GM18508 (cell line): ENCODE measurements around the gene DDAH1.
"Not testable (repeated sequence)": the region's sequence is repeated elsewhere in the genome, so short reads cannot be mapped to it uniquely, and the experiment has no call there.

ENCODE experiments used
- ATAC-seq: cut with Tn5 transposase; IDR thresholded peaks from one replicate; pipeline ENCODE4 v1.9.1; 2021; ENCODE audit warnings: moderate number of reproducible peaks; ENCODE audit not compliant: insufficient read depth, unreplicated experiment

The DDAH1 gene

DNA sequence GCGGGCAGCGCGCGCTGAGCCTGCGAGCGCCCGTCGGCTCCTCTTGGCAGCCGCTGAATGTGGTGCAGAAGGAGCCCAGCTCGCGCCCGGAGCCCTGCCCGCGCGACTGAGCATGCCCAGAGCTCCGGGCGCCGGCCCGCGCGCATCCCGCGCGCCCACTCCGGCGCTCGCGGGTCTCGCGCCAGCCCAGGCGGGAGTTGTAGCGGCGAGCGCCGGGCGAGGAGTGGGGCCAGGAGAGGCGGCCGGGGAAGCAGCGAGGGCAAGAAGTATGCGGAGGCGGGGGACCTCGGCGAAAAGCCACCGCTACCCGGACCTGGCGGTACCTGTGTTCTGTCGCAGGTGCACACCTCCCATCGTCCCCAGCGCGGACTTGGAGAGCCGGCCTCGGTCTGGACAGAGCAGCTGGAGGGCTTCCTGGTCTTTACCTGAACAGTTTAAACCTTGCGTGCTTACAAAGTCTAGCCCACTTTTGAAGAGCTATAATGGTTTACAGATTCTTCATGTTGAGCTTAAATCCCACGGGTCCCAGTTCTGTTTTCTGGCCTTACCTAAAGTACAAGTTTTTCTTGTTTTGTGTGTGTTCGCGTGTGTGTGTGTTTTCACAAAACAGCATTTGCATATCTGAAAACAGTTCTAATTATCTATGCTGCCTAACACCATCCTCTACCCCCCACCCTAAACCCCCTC is at the start of gene DDAH1:
DDAH1 (minus strand) TSS at position 61 of the 687 bp plus-strand sequence. CDS start 114 bp downstream, outside the sequence.
- no peak for ATAC-seq

DNA sequence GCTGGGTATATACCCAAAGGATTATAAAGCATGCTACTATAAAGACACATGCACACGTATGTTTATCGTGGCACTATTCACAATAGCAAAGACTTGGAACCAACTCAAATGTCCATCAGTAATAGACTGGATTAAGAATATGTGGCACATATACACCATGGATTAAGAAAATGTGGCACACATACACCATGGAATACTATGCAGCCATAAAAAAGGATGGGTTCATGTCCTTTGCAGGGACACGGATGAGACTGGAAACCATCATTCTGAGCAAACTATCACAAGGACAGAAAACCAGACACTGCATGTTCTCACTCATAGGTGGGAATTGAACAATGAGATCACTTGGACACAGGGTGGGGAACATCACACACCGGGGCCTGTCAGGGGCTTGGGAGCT is 49.0 kb upstream of the DDAH1 start:
- ATAC-seq = not testable (repeated sequence)

- no peak for ATAC-seq
Measured at GRCh38 chr1:85504417-85504816, 39.5 kb upstream of the DDAH1 start.

DNA sequence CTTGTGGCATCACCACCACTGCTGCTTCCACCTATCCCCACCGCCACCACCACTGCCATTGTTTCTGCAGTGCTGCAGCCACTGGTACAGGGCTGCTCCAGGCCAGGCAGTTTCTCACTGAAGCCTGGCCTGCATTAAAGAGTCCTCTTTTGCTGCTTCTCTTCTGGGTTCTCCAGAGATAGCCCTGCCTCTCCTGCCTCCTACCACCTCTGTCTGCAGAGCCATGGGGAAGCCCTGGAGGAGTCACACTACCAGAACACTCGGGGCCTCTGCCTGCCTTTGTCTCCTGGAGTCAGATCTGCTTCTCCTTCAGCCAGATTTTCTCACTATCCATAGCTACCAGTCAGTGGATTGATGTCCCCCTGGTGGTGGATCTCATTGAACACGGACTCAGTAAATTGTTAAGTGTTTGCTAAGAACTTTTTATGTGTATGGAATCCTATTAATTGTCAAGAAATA is 37.7 kb upstream of the DDAH1 start:
- ATAC-seq = no peak

- ATAC-seq = no peak
Measured at GRCh38 chr1:85502171-85502570, 37.2 kb upstream of the DDAH1 start.

GRCh38 chr1:85501355-85501898 is 36.5 kb upstream of the DDAH1 start:
- ATAC-seq = no peak

DNA sequence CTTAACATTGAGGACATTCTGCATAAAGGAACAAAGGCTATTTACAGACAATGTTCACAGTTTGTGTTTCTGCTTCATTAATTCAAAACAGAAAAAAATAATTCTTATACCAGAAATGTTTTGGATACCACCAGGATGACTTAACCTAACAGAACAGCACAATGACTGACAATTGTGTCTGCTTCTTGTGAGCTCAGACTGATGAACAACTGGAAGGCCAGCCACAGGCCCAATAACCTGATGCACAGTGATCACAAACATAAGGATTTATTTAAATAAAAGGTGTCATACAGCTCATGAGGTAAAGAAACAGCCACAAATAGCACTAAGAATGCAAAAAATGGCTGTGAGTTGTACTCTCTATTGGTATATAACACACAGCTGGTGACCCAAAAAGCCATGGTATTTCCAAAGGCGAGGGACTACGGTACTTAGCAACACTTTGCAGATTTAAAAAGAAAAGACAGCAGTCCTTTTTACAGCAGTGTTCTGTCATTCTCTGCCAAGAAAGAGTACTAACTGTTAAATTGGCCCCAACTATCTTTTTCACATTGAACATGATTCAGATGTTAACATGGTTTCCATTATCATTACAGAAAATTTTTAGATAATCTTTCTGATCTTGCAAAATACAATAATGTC is 32.1 kb upstream of the DDAH1 start:
- no peak for ATAC-seq

- ATAC-seq = no peak
Measured at GRCh38 chr1:85495556-85495955, 30.6 kb upstream of the DDAH1 start.

GRCh38 chr1:85494904-85495266 is 29.9 kb upstream of the DDAH1 start:
- no peak for ATAC-seq

DNA sequence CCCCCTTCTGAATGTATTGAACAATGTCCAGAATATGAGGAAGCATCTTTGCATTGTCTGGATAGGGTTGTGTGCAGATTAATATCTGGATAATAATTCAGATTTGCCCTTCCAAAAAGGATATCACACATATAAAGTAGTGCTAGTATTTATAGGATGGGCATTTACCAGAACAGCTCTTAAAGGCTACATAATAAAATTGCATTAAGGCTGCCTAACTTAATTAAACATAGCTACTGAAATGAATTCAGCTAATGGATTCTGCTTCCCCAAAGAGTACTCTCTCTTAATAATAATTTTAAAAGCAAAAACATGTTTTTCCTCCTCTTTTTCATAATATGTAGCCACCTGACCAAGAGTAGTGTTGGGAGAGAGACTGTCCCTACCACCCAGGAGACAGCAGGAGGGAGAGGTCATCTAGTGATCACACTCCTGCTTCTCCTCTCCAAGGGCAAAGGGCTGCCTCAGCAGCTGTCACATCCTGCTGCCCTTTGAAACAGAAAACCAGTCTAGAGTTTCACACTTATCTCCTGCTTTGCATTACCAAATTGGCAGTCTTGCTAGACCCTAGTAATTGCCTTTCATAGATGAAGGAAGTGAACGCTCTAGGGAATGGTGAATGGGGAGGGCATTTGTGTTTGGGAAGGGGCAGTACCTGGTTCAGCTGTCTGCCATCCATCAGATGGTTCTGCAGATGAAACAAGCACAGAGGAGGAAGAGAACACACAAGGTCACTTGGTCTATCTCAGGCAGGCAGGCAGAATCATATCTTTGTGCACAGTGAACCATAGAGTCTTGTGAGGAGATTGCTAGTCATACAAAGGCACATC is 29.3 kb upstream of the DDAH1 start:
- ATAC-seq = no peak

DNA sequence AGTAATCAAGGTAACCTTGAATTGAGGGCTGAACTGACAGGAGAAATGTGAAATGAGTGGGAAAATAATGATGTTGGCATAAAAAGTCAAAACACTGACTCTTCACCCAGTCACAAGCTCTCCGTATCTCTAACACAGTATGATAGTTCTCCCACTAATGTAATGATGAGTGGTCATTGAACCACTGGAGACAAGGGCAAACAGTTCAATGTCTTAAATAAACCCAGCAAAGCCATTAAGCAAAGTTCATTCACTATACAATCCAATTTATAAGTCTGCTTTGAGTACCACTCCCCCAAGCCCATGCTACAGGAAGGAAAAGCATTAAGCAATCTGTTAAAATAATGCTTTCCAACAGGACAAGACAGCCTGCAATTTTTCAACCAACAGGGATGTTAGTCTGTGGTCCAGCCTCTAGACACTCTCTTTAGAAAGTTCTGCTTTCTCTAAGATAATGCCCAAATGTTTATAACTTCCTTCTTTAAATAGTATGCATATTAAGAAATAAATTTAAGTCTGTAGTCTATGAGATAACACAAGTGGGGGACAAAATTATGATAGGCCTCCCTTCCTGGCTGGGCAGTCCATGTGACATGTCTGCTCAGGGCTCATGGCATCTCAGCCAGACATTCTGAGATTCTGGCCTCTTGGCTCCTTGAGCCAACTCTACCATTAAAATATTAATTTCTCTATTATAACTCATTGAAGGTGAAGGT is 25.5 kb upstream of the DDAH1 start:
- no peak for ATAC-seq

GRCh38 chr1:85488126-85488525 is 23.2 kb upstream of the DDAH1 start:
- no peak for ATAC-seq

DNA sequence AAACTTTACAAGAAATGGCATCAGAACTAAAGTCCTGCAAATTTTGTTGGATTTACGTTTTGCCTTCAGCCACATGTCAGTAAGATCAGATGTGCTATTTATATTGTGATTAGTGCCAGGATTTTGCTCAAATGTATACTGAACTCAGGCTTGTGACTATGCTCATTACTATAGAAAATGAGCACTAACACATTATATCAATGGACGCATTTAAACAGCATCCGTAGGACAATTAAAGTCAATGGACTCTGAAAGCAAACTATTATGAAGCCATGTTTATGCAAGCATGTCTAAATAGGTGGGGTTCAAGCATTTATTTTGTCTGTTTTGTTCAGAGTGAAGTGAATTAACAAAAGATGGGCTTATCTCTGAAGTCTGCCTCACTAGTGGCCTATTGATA is 20.6 kb upstream of the DDAH1 start:
- no peak for ATAC-seq

- ATAC-seq = no peak
Measured at GRCh38 chr1:85484716-85485115, 19.8 kb upstream of the DDAH1 start.

- no peak for ATAC-seq
Measured at GRCh38 chr1:85484264-85484663, 19.3 kb upstream of the DDAH1 start.

DNA sequence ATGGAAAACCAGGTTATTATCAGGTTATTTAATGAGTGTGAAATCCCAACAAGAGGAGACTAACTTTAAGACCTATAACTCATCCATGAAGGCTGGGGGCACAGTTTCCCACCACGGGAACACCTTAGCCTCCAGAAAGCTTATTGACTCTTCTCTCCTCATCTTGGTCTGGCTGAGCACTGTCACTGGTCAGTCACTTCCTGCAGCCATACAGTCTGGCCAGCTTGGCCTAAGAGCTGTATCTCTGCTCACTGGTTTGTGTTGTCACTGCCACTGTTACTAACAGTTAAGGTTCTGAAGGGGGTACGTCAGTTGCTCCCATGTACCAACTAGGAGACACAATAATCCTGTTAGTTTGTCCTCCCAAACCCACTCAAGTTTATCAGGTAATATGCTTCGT is 16.7 kb upstream of the DDAH1 start:
- ATAC-seq = no peak

DNA sequence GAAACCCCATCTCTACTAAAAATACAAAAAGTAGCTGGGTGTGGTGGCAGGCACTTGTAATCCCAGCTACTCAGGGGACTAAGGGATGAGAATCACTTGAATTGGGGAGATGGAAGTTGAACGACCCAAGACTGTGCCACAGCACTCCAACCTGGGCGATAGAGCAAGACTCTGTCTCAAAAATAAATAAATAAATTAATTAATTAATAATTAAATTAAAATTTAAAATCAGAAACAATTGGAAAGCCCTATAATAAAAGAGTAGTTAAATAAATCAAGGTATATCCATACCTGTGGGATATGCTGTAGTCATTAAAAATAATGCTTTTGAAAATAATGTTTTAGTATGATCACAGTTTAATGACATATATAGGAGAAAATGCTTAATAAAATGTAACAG is 15.6 kb upstream of the DDAH1 start:
- no peak for ATAC-seq

GRCh38 chr1:85479491-85479890 is 14.5 kb upstream of the DDAH1 start:
- no peak for ATAC-seq

GRCh38 chr1:85478366-85478765 is 13.4 kb upstream of the DDAH1 start:
- no peak for ATAC-seq

DNA sequence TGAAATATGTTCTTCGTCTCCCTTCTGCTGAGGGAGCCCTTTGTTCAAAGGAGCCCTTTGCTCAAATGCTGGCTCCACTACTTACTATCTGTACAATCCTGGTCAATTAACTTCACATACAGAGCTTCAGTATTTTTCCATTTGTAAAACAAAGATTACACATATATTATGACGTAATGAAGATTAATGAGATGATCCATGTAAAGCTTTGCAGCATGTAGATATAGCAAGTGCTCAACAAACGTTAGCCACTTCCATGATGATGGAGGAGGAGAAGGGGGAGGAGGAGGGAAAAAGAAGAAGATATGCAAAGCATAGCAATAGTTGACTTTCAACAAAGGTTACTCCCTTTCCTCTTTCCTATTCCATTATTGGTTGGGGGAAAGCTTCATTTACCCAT is 10.1 kb upstream of the DDAH1 start:
- no peak for ATAC-seq
